ENCODE data around the gene STK32C.

STK32C gene

GRCh38 chr10:132282667-132283603, 24.8 kb downstream of the STK32C start:
- H3K9ac ChIP-seq (ENCODE audit: low read length) = no peak overlapping the region
- H3K9me3 ChIP-seq (ENCODE audit: low read length) = no peaks in the 10 kb centered on the region
- no peak overlapping the region for H3K27ac ChIP-seq (ENCODE audit: low read depth, low read length)
- no peaks in the 10 kb centered on the region for H3K36me3 ChIP-seq (ENCODE audit: insufficient read depth, low read length)
- H3K4me1 ChIP-seq (ENCODE audit: insufficient read depth, low read length) = no peaks in the 10 kb centered on the region
- peaks cover 0 to 3% of the 10 kb centered on the region in 2 donors for H3K27me3 ChIP-seq (ENCODE audit: control insufficient read depth in 1 of 2, insufficient read depth in 2 of 2, low read length in 2 of 2)
- no peak overlapping the region for H3K4me3 ChIP-seq (ENCODE audit: low read depth in 1 of 2, low read length in 2 of 2)

DNA sequence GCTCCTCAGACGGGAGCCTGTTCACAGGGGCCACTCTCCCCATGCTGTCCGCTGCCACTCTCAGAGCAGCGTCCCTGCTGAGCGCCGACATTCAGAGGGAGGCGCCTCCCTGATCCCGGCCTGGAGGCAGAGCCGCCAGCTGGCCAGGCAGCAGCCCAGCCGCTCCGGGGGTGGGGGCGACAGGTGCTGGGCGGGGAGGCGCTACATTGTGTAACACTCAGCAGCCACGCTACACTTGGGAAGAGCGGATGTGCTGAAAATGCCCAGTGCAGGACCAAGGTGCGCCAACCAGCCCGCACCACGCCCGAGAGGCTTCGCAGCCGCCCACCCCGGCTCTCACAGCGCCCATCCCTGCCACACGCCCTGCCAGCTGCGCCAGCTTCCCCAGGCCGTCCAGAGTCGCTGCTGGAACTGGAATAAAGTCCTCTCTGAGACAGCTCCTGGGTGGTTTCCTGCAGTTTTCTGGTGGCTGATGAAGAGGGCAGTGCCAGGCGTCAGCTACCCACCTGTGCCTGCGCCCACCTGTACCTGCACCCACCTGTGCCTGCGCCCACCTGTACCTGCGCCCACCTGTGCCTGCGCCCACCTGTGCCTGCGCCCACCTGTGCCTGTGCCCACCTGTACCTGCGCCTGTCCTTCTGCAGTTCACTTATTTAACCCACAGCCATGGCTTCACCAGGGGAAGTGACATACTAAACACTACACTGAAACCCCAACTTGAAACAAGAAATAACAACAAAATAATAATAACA, 25.7 kb downstream of the STK32C start:
- H3K27me3 ChIP-seq (ENCODE audit: control insufficient read depth in 1 of 2, insufficient read depth in 2 of 2, low read length in 2 of 2) = peaks cover 0 to 3% of the 10 kb centered on the region in 2 donors
- H3K9ac ChIP-seq (ENCODE audit: low read length) = no peak overlapping the region
- H3K36me3 ChIP-seq (ENCODE audit: insufficient read depth, low read length) = no peaks in the 10 kb centered on the region
- H3K4me3 ChIP-seq (ENCODE audit: low read depth in 1 of 2, low read length in 2 of 2) = no peak overlapping the region
- H3K4me1 ChIP-seq (ENCODE audit: insufficient read depth, low read length) = no peaks in the 10 kb centered on the region
- H3K9me3 ChIP-seq (ENCODE audit: low read length) = no peaks in the 10 kb centered on the region
- no peak overlapping the region for H3K27ac ChIP-seq (ENCODE audit: low read depth, low read length)

- no peaks in the 10 kb centered on the region for H3K36me3 ChIP-seq (ENCODE audit: insufficient read depth, low read length)
- no peaks in the 10 kb centered on the region for H3K4me1 ChIP-seq (ENCODE audit: insufficient read depth, low read length)
- no peak overlapping the region for H3K27ac ChIP-seq (ENCODE audit: low read depth, low read length)
- H3K27me3 ChIP-seq (ENCODE audit: control insufficient read depth in 1 of 2, insufficient read depth in 2 of 2, low read length in 2 of 2) = peaks cover 0 to 3% of the 10 kb centered on the region in 2 donors
- H3K9me3 ChIP-seq (ENCODE audit: low read length) = no peaks in the 10 kb centered on the region
- no peak overlapping the region for H3K4me3 ChIP-seq (ENCODE audit: low read depth in 1 of 2, low read length in 2 of 2)
- no peak overlapping the region for H3K9ac ChIP-seq (ENCODE audit: low read length)
Measured at GRCh38 chr10:132280646-132281074, 27.1 kb downstream of the STK32C start.

- Histone ChIP-seq H3K4me1 (ENCODE audit: insufficient read depth, low read length) (no peaks in the 10 kb centered on the region), H3K9ac (ENCODE audit: low read length) (no peak overlapping the region), H3K36me3 (ENCODE audit: insufficient read depth, low read length) (no peaks in the 10 kb centered on the region), H3K27me3 (ENCODE audit: control insufficient read depth in 1 of 2, insufficient read depth in 2 of 2, low read length in 2 of 2) (peaks cover 0 to 3% of the 10 kb centered on the region in 2 donors), H3K9me3 (ENCODE audit: low read length) (no peaks in the 10 kb centered on the region), H3K27ac (ENCODE audit: low read depth, low read length) (no peak overlapping the region), H3K4me3 (ENCODE audit: low read depth in 1 of 2, low read length in 2 of 2) (no peak overlapping the region)
Measured at GRCh38 chr10:132279873-132280645, 27.7 kb downstream of the STK32C start.

GRCh38 chr10:132277311-132277741, 30.4 kb downstream of the STK32C start:
- Histone ChIP-seq H3K4me3 (ENCODE audit: low read depth in 1 of 2, low read length in 2 of 2) (no peak overlapping the region), H3K27me3 (ENCODE audit: control insufficient read depth in 1 of 2, insufficient read depth in 2 of 2, low read length in 2 of 2) (peaks cover 0 to 2% of the 10 kb centered on the region in 2 donors), H3K9ac (ENCODE audit: low read length) (no peak overlapping the region), H3K27ac (ENCODE audit: low read depth, low read length) (no peak overlapping the region), H3K9me3 (ENCODE audit: low read length) (no peaks in the 10 kb centered on the region), H3K36me3 (ENCODE audit: insufficient read depth, low read length) (no peaks in the 10 kb centered on the region), H3K4me1 (ENCODE audit: insufficient read depth, low read length) (peaks cover 8% of the 10 kb centered on the region)

DNA sequence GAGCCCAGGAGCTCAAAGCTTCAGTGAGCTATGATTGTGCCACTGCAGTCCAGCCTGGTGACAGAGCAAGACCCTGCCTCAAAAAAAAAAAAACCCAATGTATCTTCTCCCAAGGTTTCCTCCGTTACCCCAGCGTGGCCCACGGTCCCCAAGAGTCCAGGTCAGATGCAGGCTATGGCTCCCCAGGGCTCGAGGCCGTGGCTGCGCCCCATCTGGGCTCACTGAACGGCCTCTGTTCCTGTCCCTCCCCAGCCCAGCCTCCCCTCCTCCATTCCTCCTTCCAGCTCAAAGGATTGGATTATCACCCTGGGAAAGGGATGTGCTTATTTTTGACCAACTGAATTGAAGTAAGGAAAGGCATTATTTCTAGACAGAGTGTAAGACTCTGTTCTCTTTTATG, 31.0 kb downstream of the STK32C start:
- H3K4me3 ChIP-seq (ENCODE audit: low read depth in 1 of 2, low read length in 2 of 2) = no peak overlapping the region
- no peak overlapping the region for H3K9ac ChIP-seq (ENCODE audit: low read length)
- no peak overlapping the region for H3K27ac ChIP-seq (ENCODE audit: low read depth, low read length)
- no peaks in the 10 kb centered on the region for H3K27me3 ChIP-seq (ENCODE audit: control insufficient read depth in 1 of 2, insufficient read depth in 2 of 2, low read length in 2 of 2)
- H3K4me1 ChIP-seq (ENCODE audit: insufficient read depth, low read length) = peaks cover 14% of the 10 kb centered on the region
- no peaks in the 10 kb centered on the region for H3K9me3 ChIP-seq (ENCODE audit: low read length)
- no peaks in the 10 kb centered on the region for H3K36me3 ChIP-seq (ENCODE audit: insufficient read depth, low read length)

DNA sequence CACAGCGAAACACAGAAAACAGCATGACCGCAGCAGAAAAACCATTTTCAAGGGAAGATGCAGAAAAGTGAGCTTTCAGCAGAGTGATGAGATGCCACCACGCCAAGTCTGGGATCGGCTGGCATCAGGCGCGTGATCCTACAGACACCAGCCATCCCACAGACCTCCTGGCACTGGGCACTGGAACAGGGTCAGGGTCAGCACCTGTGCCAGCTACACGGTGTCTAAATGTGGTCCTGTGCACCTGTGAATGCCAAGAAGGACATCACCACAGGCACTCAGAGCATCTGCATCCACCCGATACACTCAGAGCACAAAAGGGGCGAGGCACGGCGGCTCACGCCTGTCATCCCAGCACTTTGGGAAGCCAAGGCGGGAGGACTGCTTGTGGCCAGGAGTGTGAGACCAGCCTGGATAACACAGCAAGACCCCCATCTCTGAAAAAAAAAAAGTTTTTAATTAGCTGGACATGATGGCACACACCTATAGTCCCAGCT, 31.5 kb downstream of the STK32C start:
- Histone ChIP-seq H3K4me3 (ENCODE audit: low read depth in 1 of 2, low read length in 2 of 2) (no peak overlapping the region), H3K9me3 (ENCODE audit: low read length) (no peaks in the 10 kb centered on the region), H3K27ac (ENCODE audit: low read depth, low read length) (no peak overlapping the region), H3K9ac (ENCODE audit: low read length) (no peak overlapping the region), H3K4me1 (ENCODE audit: insufficient read depth, low read length) (peaks cover 18% of the 10 kb centered on the region), H3K36me3 (ENCODE audit: insufficient read depth, low read length) (no peaks in the 10 kb centered on the region), H3K27me3 (ENCODE audit: control insufficient read depth in 1 of 2, insufficient read depth in 2 of 2, low read length in 2 of 2) (no peaks in the 10 kb centered on the region)

DNA sequence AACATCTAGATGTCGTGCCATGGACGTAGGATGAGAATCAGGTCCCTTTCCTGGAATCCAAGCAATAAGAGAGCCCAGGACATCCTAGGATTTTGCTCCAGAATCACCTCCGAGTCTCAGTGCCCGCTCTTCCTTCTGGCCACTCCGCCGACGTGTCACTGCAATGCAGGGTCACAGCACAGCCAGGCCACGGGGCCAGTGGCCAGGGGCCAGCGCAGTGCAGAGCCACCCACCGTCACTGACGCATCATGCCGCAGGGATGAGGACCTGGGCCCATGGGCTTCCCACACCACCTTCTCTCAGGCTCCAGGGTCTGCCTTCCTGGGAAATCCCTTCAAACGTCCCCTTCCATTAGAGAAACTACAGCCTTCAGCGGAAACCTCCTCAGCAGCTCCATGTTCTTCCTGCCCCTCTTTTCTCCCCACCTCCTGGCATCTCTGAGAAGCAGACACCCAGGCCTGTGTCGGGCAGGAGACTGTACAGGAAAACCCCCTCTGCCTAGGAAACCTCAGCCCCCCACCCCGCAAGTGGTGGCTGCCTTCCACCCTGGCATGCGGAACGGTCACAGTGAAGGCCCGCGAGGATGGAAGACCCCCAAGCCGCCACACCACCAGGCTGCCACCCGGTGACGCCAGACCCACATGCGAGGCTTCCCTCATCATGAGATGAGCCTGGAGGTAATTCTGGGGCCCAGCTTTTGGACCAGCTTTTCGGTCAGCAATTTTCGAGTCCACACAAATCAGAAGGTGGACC, 32.1 kb downstream of the STK32C start:
- H3K4me1 ChIP-seq (ENCODE audit: insufficient read depth, low read length) = peaks cover 18% of the 10 kb centered on the region
- no peaks in the 10 kb centered on the region for H3K9me3 ChIP-seq (ENCODE audit: low read length)
- H3K27ac ChIP-seq (ENCODE audit: low read depth, low read length) = no peak overlapping the region
- H3K36me3 ChIP-seq (ENCODE audit: insufficient read depth, low read length) = no peaks in the 10 kb centered on the region
- H3K27me3 ChIP-seq (ENCODE audit: control insufficient read depth in 1 of 2, insufficient read depth in 2 of 2, low read length in 2 of 2) = no peaks in the 10 kb centered on the region
- H3K9ac ChIP-seq (ENCODE audit: low read length) = no peak overlapping the region
- H3K4me3 ChIP-seq (ENCODE audit: low read depth in 1 of 2, low read length in 2 of 2) = no peak overlapping the region

GRCh38 chr10:132274986-132275385, 32.8 kb downstream of the STK32C start:
- Histone ChIP-seq H3K9me3 (ENCODE audit: low read length) (no peaks in the 10 kb centered on the region), H3K36me3 (ENCODE audit: insufficient read depth, low read length) (no peaks in the 10 kb centered on the region), H3K4me1 (ENCODE audit: insufficient read depth, low read length) (peaks cover 18% of the 10 kb centered on the region), H3K27me3 (ENCODE audit: control insufficient read depth in 1 of 2, insufficient read depth in 2 of 2, low read length in 2 of 2) (no peaks in the 10 kb centered on the region), H3K9ac (ENCODE audit: low read length) (no peak overlapping the region), H3K4me3 (ENCODE audit: low read depth in 1 of 2, low read length in 2 of 2) (no peak overlapping the region), H3K27ac (ENCODE audit: low read depth, low read length) (no peak overlapping the region)

DNA sequence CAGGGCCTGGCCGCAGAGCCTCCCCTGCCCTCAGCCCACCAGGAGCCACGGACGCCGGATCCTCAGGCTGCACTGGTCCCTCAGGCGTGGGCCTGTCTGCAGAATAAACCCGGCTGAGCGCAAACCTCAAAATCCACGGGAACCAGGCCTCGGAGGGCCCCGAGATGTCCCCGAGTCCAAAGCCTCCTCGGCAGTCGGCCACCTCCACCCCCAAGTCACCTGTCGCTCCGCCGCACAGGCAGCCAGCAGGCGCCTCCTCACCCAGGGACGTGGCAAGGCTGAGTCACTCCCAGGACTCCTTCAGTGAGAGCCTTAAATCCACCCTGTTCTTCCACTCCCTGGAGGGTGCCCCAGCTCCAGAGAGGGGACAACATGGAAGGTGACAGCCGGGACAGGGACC, 33.2 kb downstream of the STK32C start:
- peaks cover 18% of the 10 kb centered on the region for H3K4me1 ChIP-seq (ENCODE audit: insufficient read depth, low read length)
- H3K27ac ChIP-seq (ENCODE audit: low read depth, low read length) = no peak overlapping the region
- H3K27me3 ChIP-seq (ENCODE audit: control insufficient read depth in 1 of 2, insufficient read depth in 2 of 2, low read length in 2 of 2) = no peaks in the 10 kb centered on the region
- no peak overlapping the region for H3K9ac ChIP-seq (ENCODE audit: low read length)
- no peaks in the 10 kb centered on the region for H3K9me3 ChIP-seq (ENCODE audit: low read length)
- no peak overlapping the region for H3K4me3 ChIP-seq (ENCODE audit: low read depth in 1 of 2, low read length in 2 of 2)
- H3K36me3 ChIP-seq (ENCODE audit: insufficient read depth, low read length) = no peaks in the 10 kb centered on the region
